Fibroblast of lung (primary cell): Measurements from ENCODE around the gene RELA.

Experiments
- EZH2 ChIP-seq: IDR thresholded peaks from 2 replicates; pipeline ENCODE4 v1.5.1; 2012; ENCODE audit warnings: low read length, control low read depth, mild to moderate bottlenecking; ENCODE audit errors: missing control alignments
- TF ChIP-seq, protein P1 (sequence below), 2 donors: IDR thresholded peaks in 1 of 2; conservative IDR thresholded peaks in 1 of 2; 1 replicate in 1 of 2; 2 replicates in 1 of 2; pipeline ENCODE4 v1.5.1; 2011 to 2012; ENCODE audit warnings: low read length in 2 of 2, control low read depth in 1 of 2, inconsistent platforms in 1 of 2, low read depth in 1 of 2, mild to moderate bottlenecking in 1 of 2

DNA sequence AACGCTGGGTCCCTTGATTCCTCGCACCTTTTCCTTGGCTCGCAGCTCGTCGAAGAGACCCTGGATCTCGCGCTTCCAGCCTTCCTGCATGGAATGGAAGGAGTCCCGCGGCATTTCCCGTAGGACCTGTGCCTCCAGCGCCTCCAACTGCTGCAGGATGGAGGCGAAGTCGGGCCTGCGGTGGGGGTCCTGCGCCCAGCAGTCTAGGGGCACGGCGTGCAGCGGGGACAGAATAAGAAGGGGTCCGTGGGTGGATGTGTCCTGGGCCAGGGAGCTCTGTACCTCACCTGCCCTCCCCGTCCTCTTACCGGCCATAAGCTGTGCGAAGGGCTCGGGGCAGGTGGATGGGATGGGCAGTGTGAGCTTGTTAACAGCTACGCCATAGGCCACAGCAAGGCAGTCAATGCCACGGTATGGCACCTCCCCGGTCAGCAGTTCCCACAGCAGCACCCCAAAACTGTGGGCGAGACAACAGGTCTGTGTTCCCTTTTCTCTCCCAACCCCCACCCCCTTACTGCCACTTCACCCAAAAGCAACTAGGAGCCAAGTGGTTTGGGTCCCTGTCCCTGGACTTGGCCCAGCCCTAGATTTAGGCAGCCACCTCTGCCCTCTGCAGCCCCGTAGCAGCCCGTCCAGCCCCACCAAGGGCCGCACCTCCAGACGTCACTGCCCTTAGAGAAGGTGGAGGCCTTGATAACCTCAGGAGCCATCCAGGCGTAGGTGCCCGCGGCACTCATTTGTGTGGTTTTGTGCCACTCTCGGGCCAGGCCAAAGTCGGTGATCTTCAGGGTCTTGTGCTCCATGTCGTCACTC lies 54.9 kb downstream of the RELA start:
- TF ChIP-seq, protein P1, sequence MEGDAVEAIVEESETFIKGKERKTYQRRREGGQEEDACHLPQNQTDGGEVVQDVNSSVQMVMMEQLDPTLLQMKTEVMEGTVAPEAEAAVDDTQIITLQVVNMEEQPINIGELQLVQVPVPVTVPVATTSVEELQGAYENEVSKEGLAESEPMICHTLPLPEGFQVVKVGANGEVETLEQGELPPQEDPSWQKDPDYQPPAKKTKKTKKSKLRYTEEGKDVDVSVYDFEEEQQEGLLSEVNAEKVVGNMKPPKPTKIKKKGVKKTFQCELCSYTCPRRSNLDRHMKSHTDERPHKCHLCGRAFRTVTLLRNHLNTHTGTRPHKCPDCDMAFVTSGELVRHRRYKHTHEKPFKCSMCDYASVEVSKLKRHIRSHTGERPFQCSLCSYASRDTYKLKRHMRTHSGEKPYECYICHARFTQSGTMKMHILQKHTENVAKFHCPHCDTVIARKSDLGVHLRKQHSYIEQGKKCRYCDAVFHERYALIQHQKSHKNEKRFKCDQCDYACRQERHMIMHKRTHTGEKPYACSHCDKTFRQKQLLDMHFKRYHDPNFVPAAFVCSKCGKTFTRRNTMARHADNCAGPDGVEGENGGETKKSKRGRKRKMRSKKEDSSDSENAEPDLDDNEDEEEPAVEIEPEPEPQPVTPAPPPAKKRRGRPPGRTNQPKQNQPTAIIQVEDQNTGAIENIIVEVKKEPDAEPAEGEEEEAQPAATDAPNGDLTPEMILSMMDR (conservative IDR thresholded peaks at IDR 0.05 in 1 of 2, IDR thresholded peaks at IDR 0.05 in 1 of 2; ENCODE audit: low read depth in 1 of 2, low read length in 2 of 2) = no peak
- TF ChIP-seq EZH2 = no peak
